ENCODE results near the gene ACSM2A. TPM values are rescaled to one million over a fixed set of nuclear protein-coding genes. Genes with fewer than 3 reads are reported as not detected.
"Not testable (repeated sequence)": the region's sequence is repeated elsewhere in the genome, so short reads cannot be mapped to it uniquely, and the experiment has no call there.

The ACSM2A gene
- total RNA-seq, 1 experiment from 2014 or later: not detected

DNA sequence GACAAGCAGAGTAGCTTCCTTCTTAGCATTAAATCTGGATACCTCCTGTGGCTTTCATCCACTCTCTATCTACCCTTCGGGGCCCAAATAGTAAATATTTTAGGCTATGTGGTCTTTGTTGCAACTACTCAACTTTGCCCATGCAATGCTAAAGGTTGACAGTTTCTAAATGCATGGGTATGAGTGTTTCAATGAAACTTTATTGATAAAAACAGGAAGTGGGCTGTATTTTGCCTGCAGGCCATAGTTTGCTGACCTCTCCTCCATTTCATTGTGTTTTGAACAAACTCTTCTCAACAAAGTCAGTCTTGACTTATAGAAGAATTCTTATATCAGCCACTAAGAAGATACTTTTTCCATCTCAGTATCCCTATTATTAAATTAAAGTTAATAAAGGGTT is 34.1 kb downstream of the ACSM2A start:
- no peaks in the 10 kb centered on the region for H3K36me3 ChIP-seq (ENCODE audit: control insufficient read depth in 1 of 2, insufficient read depth in 2 of 2, low read length in 2 of 2)
- CTCF ChIA-PET: no interaction called here
- H3K27ac ChIP-seq (ENCODE audit: low read depth, low read length): no peak overlapping the region
- DNase-seq (ENCODE audit: low read depth, low spot score): no peak
- H3K4me1 ChIP-seq (ENCODE audit: control insufficient read depth in 1 of 2, insufficient read depth in 2 of 2, low read length in 2 of 2): no peaks in the 10 kb centered on the region
- intact Hi-C loops (cut with micrococcal nuclease): no loop called here
- H3K27me3 ChIP-seq (ENCODE audit: insufficient read depth, low read length): 0 out of 2 replicates have a peak, but pooled peaks cover 3% of the 10 kb centered on the region
- ATAC-seq: no peak
- H3K79me2 ChIP-seq (ENCODE audit: insufficient read depth, low read length): no peaks in the 10 kb centered on the region
- TF ChIP-seq ELF1 (IDR thresholded peaks at IDR 0.05; ENCODE audit: borderline replicate concordance, low read depth) (no peak), SRF (IDR thresholded peaks at IDR 0.05; ENCODE audit: low read depth) (no peak)
- TF ChIP-seq, protein P1, sequence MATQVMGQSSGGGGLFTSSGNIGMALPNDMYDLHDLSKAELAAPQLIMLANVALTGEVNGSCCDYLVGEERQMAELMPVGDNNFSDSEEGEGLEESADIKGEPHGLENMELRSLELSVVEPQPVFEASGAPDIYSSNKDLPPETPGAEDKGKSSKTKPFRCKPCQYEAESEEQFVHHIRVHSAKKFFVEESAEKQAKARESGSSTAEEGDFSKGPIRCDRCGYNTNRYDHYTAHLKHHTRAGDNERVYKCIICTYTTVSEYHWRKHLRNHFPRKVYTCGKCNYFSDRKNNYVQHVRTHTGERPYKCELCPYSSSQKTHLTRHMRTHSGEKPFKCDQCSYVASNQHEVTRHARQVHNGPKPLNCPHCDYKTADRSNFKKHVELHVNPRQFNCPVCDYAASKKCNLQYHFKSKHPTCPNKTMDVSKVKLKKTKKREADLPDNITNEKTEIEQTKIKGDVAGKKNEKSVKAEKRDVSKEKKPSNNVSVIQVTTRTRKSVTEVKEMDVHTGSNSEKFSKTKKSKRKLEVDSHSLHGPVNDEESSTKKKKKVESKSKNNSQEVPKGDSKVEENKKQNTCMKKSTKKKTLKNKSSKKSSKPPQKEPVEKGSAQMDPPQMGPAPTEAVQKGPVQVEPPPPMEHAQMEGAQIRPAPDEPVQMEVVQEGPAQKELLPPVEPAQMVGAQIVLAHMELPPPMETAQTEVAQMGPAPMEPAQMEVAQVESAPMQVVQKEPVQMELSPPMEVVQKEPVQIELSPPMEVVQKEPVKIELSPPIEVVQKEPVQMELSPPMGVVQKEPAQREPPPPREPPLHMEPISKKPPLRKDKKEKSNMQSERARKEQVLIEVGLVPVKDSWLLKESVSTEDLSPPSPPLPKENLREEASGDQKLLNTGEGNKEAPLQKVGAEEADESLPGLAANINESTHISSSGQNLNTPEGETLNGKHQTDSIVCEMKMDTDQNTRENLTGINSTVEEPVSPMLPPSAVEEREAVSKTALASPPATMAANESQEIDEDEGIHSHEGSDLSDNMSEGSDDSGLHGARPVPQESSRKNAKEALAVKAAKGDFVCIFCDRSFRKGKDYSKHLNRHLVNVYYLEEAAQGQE (IDR thresholded peaks at IDR 0.05; ENCODE audit: low read depth): no peak
- no peaks in the 10 kb centered on the region for H3K9me2 ChIP-seq (ENCODE audit: insufficient read depth)
- no peaks in the 10 kb centered on the region for H4K20me1 ChIP-seq (ENCODE audit: insufficient read depth)
- H3K9me3 ChIP-seq (ENCODE audit: control insufficient read depth in 1 of 2, insufficient read depth in 1 of 2, low read depth in 1 of 2, low read length in 2 of 2): no peaks in the 10 kb centered on the region
- RAD21 ChIA-PET (ENCODE audit: low non-redundant PET in 1 of 2, low total read pairs in 2 of 2, uncharacterized antibody in 2 of 2, unreplicated experiment in 2 of 2): no interaction called here
- H3K4me2 ChIP-seq (ENCODE audit: low read length): no peak overlapping the region
- no TSS peak for BruUV-seq (replicated peaks)
- no peak overlapping the region for H2AFZ ChIP-seq (ENCODE audit: low read depth, low read length, poor library complexity, severe bottlenecking)
- H3K4me3 ChIP-seq (replicated peaks in 1 of 2; ENCODE audit: low read depth in 1 of 2, low read length in 2 of 2): no peak overlapping the region
- POLR2A ChIA-PET: no interaction called here
- H3K9ac ChIP-seq (ENCODE audit: low read length): no peak overlapping the region

DNA sequence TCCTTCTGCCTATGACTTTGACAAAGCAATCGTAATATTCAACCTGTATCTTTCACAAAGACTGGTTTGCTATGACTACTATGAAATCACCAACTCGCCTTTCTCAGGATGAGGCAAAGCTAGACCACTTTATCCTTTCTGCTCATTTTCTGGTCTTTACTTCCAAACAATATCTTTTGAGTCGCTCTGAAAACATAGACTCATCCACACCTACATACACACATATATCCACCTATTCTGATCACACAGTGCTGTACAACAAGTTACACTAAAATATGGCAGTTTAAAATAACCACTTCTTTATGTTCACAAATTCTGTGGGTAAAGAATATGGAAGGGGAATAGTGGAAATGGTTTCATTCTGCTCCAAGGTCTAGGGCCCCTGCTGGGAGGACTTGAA is 39.7 kb downstream of the ACSM2A start:
- H3K27ac ChIP-seq (ENCODE audit: low read depth, low read length); H3K27me3 ChIP-seq (ENCODE audit: insufficient read depth, low read length); H3K9me2 ChIP-seq (ENCODE audit: insufficient read depth); H3K9ac ChIP-seq (ENCODE audit: low read length); intact Hi-C loops (cut with micrococcal nuclease); DNase-seq (ENCODE audit: low read depth, low spot score); H3K4me3 ChIP-seq (replicated peaks in 1 of 2; ENCODE audit: low read depth in 1 of 2, low read length in 2 of 2); H4K20me1 ChIP-seq (ENCODE audit: insufficient read depth); H3K9me3 ChIP-seq (ENCODE audit: control insufficient read depth in 1 of 2, insufficient read depth in 1 of 2, low read depth in 1 of 2, low read length in 2 of 2); H3K4me1 ChIP-seq (ENCODE audit: control insufficient read depth in 1 of 2, insufficient read depth in 2 of 2, low read length in 2 of 2); H2AFZ ChIP-seq (ENCODE audit: low read depth, low read length, poor library complexity, severe bottlenecking); CTCF ChIA-PET; H3K4me2 ChIP-seq (ENCODE audit: low read length); POLR2A ChIA-PET; RAD21 ChIA-PET (ENCODE audit: low non-redundant PET in 1 of 2, low total read pairs in 2 of 2, uncharacterized antibody in 2 of 2, unreplicated experiment in 2 of 2); ATAC-seq; BruUV-seq (replicated peaks); H3K36me3 ChIP-seq (ENCODE audit: control insufficient read depth in 1 of 2, insufficient read depth in 2 of 2, low read length in 2 of 2); H3K79me2 ChIP-seq (ENCODE audit: insufficient read depth, low read length): not testable (repeated sequence)

DNA sequence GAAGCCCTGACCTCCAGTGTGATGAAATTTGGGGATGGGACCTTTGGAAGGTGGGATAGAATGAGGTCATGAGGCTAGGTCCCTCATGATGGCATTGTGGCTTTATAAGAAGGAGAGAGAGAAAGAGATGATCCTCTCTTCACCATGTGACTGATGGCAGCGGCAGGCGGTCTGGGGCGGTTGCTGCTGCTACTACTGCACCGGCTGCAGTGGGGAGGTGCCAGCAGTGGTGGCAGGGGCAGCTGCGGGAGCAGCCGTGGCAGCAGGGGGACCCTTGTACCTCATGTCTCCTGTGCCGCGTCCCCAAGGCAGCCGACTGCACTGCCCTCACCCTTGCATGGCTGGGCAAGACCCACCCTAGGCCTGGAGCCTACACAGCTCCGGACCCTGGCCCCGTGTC is 40.1 kb downstream of the ACSM2A start:
- H3K4me3 ChIP-seq (replicated peaks in 1 of 2; ENCODE audit: low read depth in 1 of 2, low read length in 2 of 2); RAD21 ChIA-PET (ENCODE audit: low non-redundant PET in 1 of 2, low total read pairs in 2 of 2, uncharacterized antibody in 2 of 2, unreplicated experiment in 2 of 2): not testable (repeated sequence)

More for the DNA sequence above, 40.1 kb downstream of the ACSM2A start:
- DNase-seq (ENCODE audit: low read depth, low spot score); H3K79me2 ChIP-seq (ENCODE audit: insufficient read depth, low read length); H3K4me1 ChIP-seq (ENCODE audit: control insufficient read depth in 1 of 2, insufficient read depth in 2 of 2, low read length in 2 of 2); POLR2A ChIA-PET; intact Hi-C loops (cut with micrococcal nuclease); H2AFZ ChIP-seq (ENCODE audit: low read depth, low read length, poor library complexity, severe bottlenecking); H3K9me3 ChIP-seq (ENCODE audit: control insufficient read depth in 1 of 2, insufficient read depth in 1 of 2, low read depth in 1 of 2, low read length in 2 of 2); H3K4me2 ChIP-seq (ENCODE audit: low read length); ATAC-seq; H3K27ac ChIP-seq (ENCODE audit: low read depth, low read length); H3K9me2 ChIP-seq (ENCODE audit: insufficient read depth); H3K27me3 ChIP-seq (ENCODE audit: insufficient read depth, low read length); CTCF ChIA-PET; H3K36me3 ChIP-seq (ENCODE audit: control insufficient read depth in 1 of 2, insufficient read depth in 2 of 2, low read length in 2 of 2); H3K9ac ChIP-seq (ENCODE audit: low read length); BruUV-seq (replicated peaks); H4K20me1 ChIP-seq (ENCODE audit: insufficient read depth): not testable (repeated sequence)

Measured in HCT116 (cell line).